Measurements from ENCODE around the gene TMEM248.
"Not testable (repeated sequence)": the region's sequence is repeated elsewhere in the genome, so short reads cannot be mapped to it uniquely, and the experiment has no call there.

The TMEM248 gene

GRCh38 chr7:66948480-66949109 is 27.6 kb downstream of the TMEM248 start:
- DNase-seq: no peak

GRCh38 chr7:66950311-66950710 is 29.3 kb downstream of the TMEM248 start:
- DNase-seq: no peak

- peak in 47 of 56 donors; percentile 1 to 81 (median 49) for DNase-seq
Measured at GRCh38 chr7:66950763-66951162, 29.7 kb downstream of the TMEM248 start.

DNA sequence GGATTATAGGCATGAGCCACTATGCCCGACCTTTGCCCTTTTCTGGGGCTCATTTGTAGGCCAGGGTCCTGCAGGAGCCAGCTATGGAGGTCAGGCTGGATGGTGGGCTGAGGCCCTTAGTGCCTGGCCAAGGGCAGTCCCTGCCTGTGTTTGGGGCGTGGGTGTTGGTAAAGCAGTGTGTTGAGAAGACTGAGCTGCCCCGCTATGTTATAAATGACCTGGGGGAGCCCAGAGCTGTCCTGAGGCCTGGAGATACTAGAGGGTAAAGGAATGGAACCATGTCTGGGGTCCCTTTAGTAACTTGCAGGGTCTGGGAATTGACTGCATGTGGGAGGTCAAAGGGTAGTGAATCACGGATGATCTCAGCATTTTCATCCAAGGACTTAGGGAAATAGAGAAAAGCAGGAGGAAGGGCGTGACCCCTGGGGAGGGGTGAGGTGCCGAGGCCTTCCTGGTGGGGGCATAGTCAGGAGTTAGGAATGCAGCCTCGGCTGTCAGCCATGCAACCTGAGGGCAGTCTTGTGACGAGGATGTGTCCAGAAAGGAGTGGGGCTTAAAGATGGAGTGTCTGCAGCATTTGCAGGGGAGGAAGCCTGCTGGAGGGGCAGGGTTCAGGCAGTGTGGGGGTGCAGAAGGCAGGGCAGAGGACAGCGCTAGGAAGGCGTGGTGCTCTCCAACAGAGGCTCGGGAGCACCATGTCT is 31.5 kb downstream of the TMEM248 start:
- DNase-seq: no peak

DNA sequence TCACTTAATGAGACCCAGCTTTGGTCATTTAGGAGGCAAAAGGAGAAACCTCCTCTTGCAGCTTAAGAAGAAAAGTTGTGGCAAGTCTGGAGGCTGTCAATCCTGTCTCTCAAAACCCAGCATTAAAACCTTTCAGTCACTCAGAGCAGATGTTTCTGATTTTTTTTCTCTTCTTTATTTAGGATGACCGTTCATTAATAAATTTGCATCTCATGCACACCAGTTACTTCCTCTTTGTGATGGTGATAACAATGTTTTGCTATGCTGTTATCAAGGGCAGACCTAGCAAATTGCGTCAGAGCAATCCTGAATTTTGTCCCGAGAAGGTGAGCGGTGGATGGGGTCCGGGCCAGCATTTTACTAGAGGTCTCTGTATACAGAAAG is 32.0 kb downstream of the TMEM248 start:
- no peak for DNase-seq

GRCh38 chr7:66957595-66958290 is 36.7 kb downstream of the TMEM248 start:
- DNase-seq: no peak

DNA sequence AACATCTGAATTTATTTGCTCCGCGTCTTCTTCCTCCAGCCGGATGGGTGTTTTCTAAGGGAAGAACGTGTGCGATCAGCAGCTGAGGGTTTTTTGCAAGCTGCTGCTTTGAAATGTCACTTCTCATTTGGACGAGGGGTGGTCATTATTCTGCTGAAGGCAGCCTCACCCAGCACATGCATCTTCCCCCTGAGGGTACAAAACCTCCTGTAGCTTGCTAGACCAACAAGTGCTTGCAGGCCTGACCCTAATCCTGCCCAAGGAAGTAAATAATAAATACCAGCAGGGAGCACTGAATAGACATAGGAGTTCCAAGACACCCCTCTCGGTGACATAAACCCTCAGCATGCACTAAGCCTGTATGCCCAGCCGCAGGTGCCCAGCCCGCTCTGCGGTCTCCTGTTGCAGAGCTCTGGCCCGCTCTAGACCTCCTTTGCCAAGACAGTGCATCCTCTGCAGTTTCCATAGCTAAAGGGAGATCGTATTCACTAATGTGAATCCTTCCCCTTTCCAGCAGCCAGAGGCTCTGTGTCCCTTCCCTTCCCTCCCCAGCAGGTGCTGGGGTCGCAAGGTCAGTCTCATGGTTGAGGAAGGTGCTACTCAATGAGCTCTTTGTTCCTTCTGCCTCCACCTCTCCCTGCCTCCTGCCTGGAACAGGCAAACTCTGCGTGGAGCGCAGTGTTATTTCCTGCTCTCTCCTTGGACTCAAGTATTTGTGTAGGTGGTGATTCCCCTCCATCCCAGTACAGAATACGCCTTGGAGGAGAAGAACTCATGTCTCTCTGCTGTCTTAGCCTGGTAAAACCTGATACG is 37.7 kb downstream of the TMEM248 start:
- DNase-seq: no peak

GRCh38 chr7:66960192-66960591 is 39.2 kb downstream of the TMEM248 start:
- DNase-seq: no peak

DNA sequence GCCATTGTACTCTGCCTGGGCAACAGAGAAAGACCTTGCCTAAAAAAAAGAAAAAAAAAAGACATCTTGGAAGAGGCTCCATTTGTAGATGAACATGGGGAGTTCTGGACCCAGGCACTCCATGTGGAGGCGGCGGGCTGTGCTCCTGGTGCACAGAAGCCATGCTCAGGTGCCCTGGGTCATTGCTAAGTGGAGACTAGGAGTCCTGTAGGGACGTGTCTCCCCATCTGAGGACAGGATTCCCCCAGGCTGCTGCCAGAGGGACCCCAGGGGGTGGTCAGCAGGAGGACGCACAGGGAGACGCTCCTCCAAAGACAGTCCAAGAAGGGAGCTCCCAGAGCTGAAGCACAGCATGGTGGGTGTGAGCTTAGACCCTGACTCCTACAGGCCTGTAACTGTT is 40.1 kb downstream of the TMEM248 start:
- no peak for DNase-seq

- no peak for DNase-seq
Measured at GRCh38 chr7:66964411-66964810, 43.4 kb downstream of the TMEM248 start.

DNA sequence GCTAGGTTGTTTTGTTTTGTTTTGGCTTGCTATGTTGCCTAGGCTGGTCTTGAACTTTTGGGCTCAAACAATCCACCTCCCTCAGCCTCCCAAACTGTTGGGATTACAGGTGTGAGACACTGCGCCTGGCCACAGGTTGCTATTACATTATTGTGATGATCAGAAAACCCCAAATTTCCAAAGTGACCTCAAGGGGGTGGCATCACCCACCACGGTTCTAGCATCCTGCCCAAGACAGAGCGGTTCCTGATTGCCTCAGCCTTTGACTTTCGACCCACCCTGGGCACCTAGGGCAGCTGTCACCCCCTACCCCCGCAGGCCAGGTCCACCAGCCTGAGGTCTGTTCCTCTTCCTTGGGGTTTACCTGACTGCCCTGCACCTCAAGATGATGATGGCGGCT is 46.0 kb downstream of the TMEM248 start:
- no peak for DNase-seq

DNA sequence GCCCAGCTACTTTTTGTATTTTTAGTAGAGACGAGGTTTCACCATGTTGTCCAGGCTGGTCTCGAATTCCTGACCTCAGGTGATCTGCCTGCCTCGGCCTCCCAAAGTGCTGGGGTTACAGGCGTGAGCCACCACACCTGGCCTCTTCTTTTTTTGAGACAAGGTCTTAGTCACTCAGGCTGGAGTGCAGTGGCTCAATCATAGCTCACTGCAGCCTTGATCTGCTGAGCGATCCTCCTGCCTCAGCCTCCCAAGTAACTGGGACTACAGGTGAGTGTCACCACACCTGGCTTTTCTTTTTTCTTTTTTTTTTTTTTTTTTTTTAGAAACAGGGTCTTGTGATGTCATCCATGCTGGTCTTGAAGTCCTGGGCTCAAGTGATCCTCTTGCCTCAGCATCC is 48.0 kb downstream of the TMEM248 start:
- not testable (repeated sequence) for DNase-seq

DNA sequence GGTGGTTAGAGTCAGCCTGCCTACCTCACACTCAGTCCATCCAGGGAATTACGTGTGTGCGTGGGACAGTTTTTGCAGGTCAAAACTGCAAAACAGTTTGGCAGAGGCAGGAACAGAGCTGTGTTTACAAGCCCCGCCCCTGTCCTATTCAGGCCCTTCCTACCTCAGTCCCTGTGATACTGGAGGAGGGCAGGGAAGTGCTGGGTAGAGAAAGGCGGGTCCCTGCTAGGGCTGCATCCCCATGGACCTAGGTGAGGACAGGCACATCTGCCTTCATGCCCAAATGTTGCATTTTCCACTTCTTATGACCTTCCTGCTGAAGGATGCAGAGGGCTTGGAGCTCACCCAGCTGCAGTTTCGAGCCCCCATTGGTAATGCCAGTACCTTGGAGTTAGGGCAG is 49.3 kb downstream of the TMEM248 start:
- DNase-seq: no peak

GRCh38 chr7:66974986-66975590 is 54.1 kb downstream of the TMEM248 start:
- no peak for DNase-seq

GRCh38 chr7:66978312-66978711 is 57.3 kb downstream of the TMEM248 start:
- not testable (repeated sequence) for DNase-seq

DNA sequence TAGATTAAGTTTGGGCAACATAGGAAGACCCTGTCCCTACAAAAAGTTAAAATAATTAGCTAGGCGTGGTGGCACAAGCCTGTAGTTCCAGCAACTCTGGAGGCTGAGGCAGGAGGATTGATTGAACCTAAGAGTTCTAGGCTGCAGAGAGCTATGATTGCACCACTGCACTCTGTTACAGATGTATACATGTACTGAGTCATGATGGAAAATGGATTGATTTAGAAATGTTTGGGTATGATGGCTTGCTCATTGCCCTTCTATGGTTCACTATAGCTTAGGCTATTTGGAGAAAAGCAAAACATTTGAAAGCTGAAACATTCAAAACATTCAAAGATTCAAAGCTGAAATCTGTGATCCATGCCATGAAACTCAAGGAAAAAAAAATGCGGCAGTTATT is 58.0 kb downstream of the TMEM248 start:
- not testable (repeated sequence) for DNase-seq

GRCh38 chr7:66980336-66980735 is 59.3 kb downstream of the TMEM248 start:
- DNase-seq: not testable (repeated sequence)

GRCh38 chr7:66989552-66989951 is 68.5 kb downstream of the TMEM248 start:
- not testable (repeated sequence) for DNase-seq

DNA sequence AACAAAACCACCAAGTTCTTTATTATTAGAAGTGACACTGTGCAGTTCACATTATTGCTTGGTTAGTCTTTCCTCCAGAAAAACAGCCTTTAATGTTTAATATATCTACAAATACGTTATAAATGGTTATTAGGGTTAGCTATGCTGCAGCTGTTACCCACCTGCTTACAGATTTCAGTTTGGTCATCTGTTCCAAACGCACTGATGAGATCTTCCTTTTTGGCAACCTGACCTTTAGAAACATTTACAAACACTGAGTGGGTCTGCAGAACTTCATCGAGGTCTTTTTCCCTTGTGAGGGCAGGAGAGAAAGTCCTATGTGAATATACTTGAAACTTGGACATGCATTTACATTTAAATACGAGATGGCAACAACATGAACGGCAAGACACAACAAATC is 73.0 kb downstream of the TMEM248 start:
- DNase-seq: not testable (repeated sequence)

DNA sequence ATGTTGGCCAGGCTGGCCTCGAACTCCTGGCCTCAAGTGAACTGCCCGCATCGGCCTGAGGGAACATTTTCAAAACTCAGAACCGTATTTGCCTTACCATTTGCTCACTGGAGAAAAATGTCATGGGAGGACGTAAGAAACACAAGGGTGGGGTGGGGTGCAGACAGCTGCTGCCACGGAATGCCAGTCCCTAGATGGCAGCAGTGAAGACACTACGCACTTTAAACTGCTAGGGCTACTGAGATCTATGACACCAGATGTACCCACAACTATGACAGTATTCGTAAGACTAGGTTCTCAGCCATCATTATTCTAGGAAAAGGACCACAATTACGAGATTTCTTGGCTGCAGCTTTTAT is 73.6 kb downstream of the TMEM248 start:
- peak in 41 of 56 donors; percentile 1 to 59 (median 17) for DNase-seq

GRCh38 chr7:66995050-66995776 is 74.2 kb downstream of the TMEM248 start, which contains the start of gene SBDS:
Gene SBDS (minus strand): TSS chr7:66995586. CDS start chr7:66995417, 169 bp downstream.
- peak; percentile 23 to 98 (median 90) for DNase-seq
